Neural crest cell (in vitro differentiated cells): ENCODE results near the gene FER. TPM values are rescaled to one million over a fixed set of nuclear protein-coding genes. Genes with fewer than 3 reads are reported as not detected.
"Not testable (repeated sequence)": the region's sequence is repeated elsewhere in the genome, so short reads cannot be mapped to it uniquely, and the experiment has no call there.

Source experiments
- DNase-seq: peaks from one replicate; pipeline ENCODE4 v3.0.0; 2021; ENCODE audit warnings: low read depth, mixed read lengths, low spot score
- H3K27ac Mint-ChIP-seq: one replicate; pipeline ENCODE4 v1.8.0; 2021; ENCODE audit warnings: mild to moderate bottlenecking, mixed read lengths; ENCODE audit not compliant: unreplicated experiment
- H3K27me3 Mint-ChIP-seq: 2 replicates; pipeline ENCODE4 v1.8.0; 2021; ENCODE audit warnings: low read depth, mild to moderate bottlenecking, mixed read lengths
- H3K36me3 Mint-ChIP-seq: 2 replicates; pipeline ENCODE4 v1.8.0; 2021; ENCODE audit warnings: low read depth, mild to moderate bottlenecking, mixed read lengths
- H3K4me1 Mint-ChIP-seq: 2 replicates; pipeline ENCODE4 v1.8.0; 2021; ENCODE audit warnings: mixed read lengths
- H3K4me3 Mint-ChIP-seq: one replicate; pipeline ENCODE4 v1.8.0; 2021; ENCODE audit warnings: mild to moderate bottlenecking, mixed read lengths
- H3K9me3 Mint-ChIP-seq: 2 replicates; pipeline ENCODE4 v1.8.0; 2021; ENCODE audit warnings: mixed read lengths
- total RNA-seq: library from RNA; stranded (reverse); gene quantifications from 2 replicates; pipeline ENCODE4 v1.2.1, GENCODE V29; 2021
- TF ChIP-seq, protein P1 (sequence below): fragments of 200-600 bp; sonication (generic); conservative IDR thresholded peaks from 2 replicates; pipeline ENCODE4 v1.5.0; 2021; ENCODE audit warnings: antibody characterized with exemption, mild to moderate bottlenecking

FER gene
- total RNA-seq, 1 donor from 2014 or later, result 25.4 TPM

- peaks cover 10% of the 10 kb centered on the region for H3K9me3 Mint-ChIP-seq
- TF ChIP-seq, protein P1, sequence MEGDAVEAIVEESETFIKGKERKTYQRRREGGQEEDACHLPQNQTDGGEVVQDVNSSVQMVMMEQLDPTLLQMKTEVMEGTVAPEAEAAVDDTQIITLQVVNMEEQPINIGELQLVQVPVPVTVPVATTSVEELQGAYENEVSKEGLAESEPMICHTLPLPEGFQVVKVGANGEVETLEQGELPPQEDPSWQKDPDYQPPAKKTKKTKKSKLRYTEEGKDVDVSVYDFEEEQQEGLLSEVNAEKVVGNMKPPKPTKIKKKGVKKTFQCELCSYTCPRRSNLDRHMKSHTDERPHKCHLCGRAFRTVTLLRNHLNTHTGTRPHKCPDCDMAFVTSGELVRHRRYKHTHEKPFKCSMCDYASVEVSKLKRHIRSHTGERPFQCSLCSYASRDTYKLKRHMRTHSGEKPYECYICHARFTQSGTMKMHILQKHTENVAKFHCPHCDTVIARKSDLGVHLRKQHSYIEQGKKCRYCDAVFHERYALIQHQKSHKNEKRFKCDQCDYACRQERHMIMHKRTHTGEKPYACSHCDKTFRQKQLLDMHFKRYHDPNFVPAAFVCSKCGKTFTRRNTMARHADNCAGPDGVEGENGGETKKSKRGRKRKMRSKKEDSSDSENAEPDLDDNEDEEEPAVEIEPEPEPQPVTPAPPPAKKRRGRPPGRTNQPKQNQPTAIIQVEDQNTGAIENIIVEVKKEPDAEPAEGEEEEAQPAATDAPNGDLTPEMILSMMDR, result no peak
- no peak for DNase-seq
- H3K27ac Mint-ChIP-seq, result no peak overlapping the region
- no peak overlapping the region for H3K4me3 Mint-ChIP-seq
- H3K27me3 Mint-ChIP-seq, result no peaks in the 10 kb centered on the region
- peaks cover 21% of the 10 kb centered on the region for H3K36me3 Mint-ChIP-seq
- H3K4me1 Mint-ChIP-seq, result no peaks in the 10 kb centered on the region
Measured at GRCh38 chr5:108772626-108773025, 24.9 kb downstream of the FER start.

DNA sequence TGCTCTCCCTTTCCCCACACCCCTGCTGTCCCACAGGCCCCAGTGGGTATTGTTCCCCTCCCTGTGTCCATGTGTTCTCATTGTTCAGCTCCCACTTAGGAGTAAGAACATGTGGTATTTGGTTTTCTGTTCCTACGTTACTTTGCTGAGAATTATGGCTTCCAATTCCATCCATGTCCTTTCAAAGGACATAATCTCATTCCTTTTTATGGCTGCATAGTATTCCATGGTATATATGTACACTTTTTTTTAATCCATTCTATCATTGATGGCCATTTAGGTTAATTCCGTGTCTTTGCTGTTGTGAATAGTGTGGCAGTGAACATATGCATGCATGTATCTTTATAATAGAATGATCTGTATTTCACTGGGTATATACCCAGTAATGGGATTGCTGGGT is 25.6 kb downstream of the FER start:
- Mint-ChIP-seq H3K36me3 (peaks cover 25% of the 10 kb centered on the region), H3K27ac (no peak overlapping the region), H3K4me1 (no peaks in the 10 kb centered on the region), H3K27me3 (no peaks in the 10 kb centered on the region), H3K4me3 (no peak overlapping the region), H3K9me3 (peaks cover 14% of the 10 kb centered on the region)
- TF ChIP-seq, protein P1, result no peak
- DNase-seq, result no peak

DNA sequence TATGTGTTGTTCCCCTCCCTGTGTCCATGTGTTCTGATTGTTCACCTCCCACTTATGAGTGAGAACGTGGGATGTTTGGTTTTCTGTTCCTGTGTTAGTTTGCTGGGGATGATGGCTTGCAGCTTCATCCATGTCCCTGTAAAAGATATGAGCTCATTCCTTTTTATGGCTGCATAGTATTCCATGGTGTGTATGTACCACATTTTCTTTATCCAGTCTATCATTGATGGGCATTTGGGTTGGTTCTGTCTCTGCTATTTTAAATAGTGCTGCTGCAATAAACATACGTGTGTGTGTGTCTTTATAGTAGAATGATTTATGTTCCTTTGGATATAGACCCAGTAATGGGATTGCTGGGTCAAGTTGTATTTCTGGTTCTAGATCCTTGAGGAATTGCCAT is 26.4 kb downstream of the FER start:
- not testable (repeated sequence) for DNase-seq, H3K4me1 Mint-ChIP-seq, H3K27me3 Mint-ChIP-seq, H3K4me3 Mint-ChIP-seq, H3K27ac Mint-ChIP-seq
- Mint-ChIP-seq H3K36me3 (peaks cover 31% of the 10 kb centered on the region), H3K9me3 (peaks cover 18% of the 10 kb centered on the region)

DNA sequence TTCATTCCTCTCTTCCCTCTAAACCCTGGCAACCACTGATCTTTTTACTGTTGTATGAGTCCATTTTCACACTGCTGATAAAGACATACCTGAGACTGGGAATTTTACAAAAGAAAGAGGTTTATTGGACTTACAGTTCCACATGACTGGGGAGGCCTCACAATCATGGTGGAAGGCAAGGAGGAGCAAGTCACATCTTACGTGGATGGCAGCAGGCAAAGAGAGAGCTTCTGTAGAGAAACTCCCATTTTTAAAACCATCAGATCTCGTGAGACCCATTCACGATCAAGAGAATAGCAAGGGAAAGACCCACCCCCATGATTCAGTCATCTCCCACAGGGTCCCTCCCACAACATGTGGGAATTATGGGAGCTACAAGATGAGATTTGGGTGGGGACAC is 29.9 kb downstream of the FER start:
- H3K9me3 Mint-ChIP-seq, result peaks cover 19% of the 10 kb centered on the region
- peaks cover 38% of the 10 kb centered on the region for H3K36me3 Mint-ChIP-seq

DNA sequence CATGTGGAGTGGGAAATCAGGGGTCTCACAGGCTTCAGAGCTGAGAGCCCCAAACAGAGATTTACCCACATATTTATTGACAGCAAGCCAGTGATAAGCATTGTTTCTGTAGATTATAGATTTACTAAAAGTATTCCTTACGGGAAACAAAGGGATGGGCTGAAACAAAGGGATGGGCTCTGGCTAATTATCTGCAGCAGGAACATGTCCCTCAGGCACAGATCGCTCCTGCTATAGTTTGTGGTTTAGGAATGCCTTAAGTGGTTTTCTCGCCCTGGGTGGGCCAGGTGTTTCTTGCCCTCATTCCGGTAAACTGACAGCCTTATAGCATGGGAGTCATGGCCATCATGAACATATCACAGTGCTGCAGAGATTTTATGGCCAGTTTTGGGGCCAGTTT is 36.9 kb downstream of the FER start:
- not testable (repeated sequence) for H3K4me3 Mint-ChIP-seq, H3K9me3 Mint-ChIP-seq, H3K27me3 Mint-ChIP-seq, H3K27ac Mint-ChIP-seq, DNase-seq
- Mint-ChIP-seq H3K36me3 (peaks cover 36% of the 10 kb centered on the region), H3K4me1 (peaks cover 17% of the 10 kb centered on the region)

More for the DNA sequence above, 29.9 kb downstream of the FER start:
- H3K4me1 Mint-ChIP-seq, H3K4me3 Mint-ChIP-seq, H3K27me3 Mint-ChIP-seq, H3K27ac Mint-ChIP-seq, DNase-seq: not testable (repeated sequence)

GRCh38 chr5:108786806-108787483 is 39.2 kb downstream of the FER start:
- TF ChIP-seq, protein P1, result no peak
- Mint-ChIP-seq H3K36me3 (peaks cover 33% of the 10 kb centered on the region), H3K4me1 (peaks cover 17% of the 10 kb centered on the region), H3K9me3 (peaks cover 5% of the 10 kb centered on the region), H3K27me3 (no peaks in the 10 kb centered on the region), H3K4me3 (no peak overlapping the region), H3K27ac (no peak overlapping the region)
- no peak for DNase-seq

- H3K4me3 Mint-ChIP-seq, result no peak overlapping the region
- peaks cover 33% of the 10 kb centered on the region for H3K36me3 Mint-ChIP-seq
- H3K4me1 Mint-ChIP-seq, result peaks cover 12% of the 10 kb centered on the region
- H3K27me3 Mint-ChIP-seq, result no peaks in the 10 kb centered on the region
- H3K9me3 Mint-ChIP-seq, result peaks cover 7% of the 10 kb centered on the region
- no peak for DNase-seq
- TF ChIP-seq, protein P1, result no peak
- H3K27ac Mint-ChIP-seq, result peak overlapping the region; percentile 79
Measured at GRCh38 chr5:108788142-108788541, 40.4 kb downstream of the FER start.
